ENCODE data around the gene IL17RA. TPM values are rescaled to one million over a fixed set of nuclear protein-coding genes. Genes with fewer than 3 reads are reported as not detected.

The IL17RA gene
- total and polyA plus RNA-seq, 4 donors: 9.0 to 45.1 (median 22.6) TPM

- Histone ChIP-seq H3K9ac (ENCODE audit: insufficient read depth in 1 of 2, low read length in 2 of 2) (no peak overlapping the region), H3K9me3 (ENCODE audit: control insufficient read depth in 4 of 4, insufficient read depth in 3 of 4, low read length in 3 of 4) (no peaks in the 10 kb centered on the region), H3K4me1 (ENCODE audit: control insufficient read depth in 5 of 5, insufficient read depth in 5 of 5, low read length in 5 of 5) (peaks cover 0 to 9% (median 3%) of the 10 kb centered on the region in 5 donors), H3K4me3 (no peak overlapping the region), H3K27me3 (ENCODE audit: control insufficient read depth in 3 of 3, insufficient read depth in 3 of 3, low read length in 2 of 3) (peaks cover 0 to 6% (median under 1%) of the 10 kb centered on the region in 3 donors), H3K36me3 (ENCODE audit: control insufficient read depth in 4 of 4, insufficient read depth in 4 of 4, low read length in 4 of 4) (peaks cover 0 to 16% (median 0%) of the 10 kb centered on the region in 4 donors), H3K27ac (ENCODE audit: low read depth in 1 of 2, low read length in 1 of 2) (no peak overlapping the region)
- no peak for TF ChIP-seq CTCF (IDR thresholded peaks at IDR 0.05; ENCODE audit: control extremely low read depth, extremely low read depth)
- no peak for ATAC-seq (ENCODE audit: insufficient read depth, low FRiP score)
- no peak for DNase-seq
- WGBS, 2 donors: 83 to 88% methylated on average over 8 of the region's 8 CpGs
These were observed 28.8 kb downstream of the IL17RA start for GRCh38 chr22:17113600-17113999.

- Histone ChIP-seq H3K9me3 (ENCODE audit: control insufficient read depth in 4 of 4, insufficient read depth in 3 of 4, low read length in 3 of 4) (no peaks in the 10 kb centered on the region), H3K27me3 (ENCODE audit: control insufficient read depth in 3 of 3, insufficient read depth in 3 of 3, low read length in 2 of 3) (peaks cover 0 to 12% (median 6%) of the 10 kb centered on the region in 3 donors), H3K4me3 (no peak overlapping the region), H3K27ac (ENCODE audit: low read depth in 1 of 2, low read length in 1 of 2) (no peak overlapping the region), H3K36me3 (ENCODE audit: control insufficient read depth in 4 of 4, insufficient read depth in 4 of 4, low read length in 4 of 4) (peaks cover 0 to 9% (median 0%) of the 10 kb centered on the region in 4 donors), H3K9ac (ENCODE audit: insufficient read depth in 1 of 2, low read length in 2 of 2) (no peak overlapping the region), H3K4me1 (ENCODE audit: control insufficient read depth in 5 of 5, insufficient read depth in 5 of 5, low read length in 5 of 5) (peaks cover 0 to 9% (median 3%) of the 10 kb centered on the region in 5 donors)
- DNase-seq (no peak), ATAC-seq (ENCODE audit: insufficient read depth, low FRiP score) (no peak)
- WGBS, 2 donors: 59 to 69% methylated on average over 13 of the region's 13 CpGs
- no peak for TF ChIP-seq CTCF (IDR thresholded peaks at IDR 0.05; ENCODE audit: control extremely low read depth, extremely low read depth)
These were observed 29.5 kb downstream of the IL17RA start for GRCh38 chr22:17114173-17114897.

GRCh38 chr22:17114898-17115235, 30.1 kb downstream of the IL17RA start:
- TF ChIP-seq CTCF (IDR thresholded peaks at IDR 0.05; ENCODE audit: control extremely low read depth, extremely low read depth): no peak
- H3K36me3 ChIP-seq (ENCODE audit: control insufficient read depth in 4 of 4, insufficient read depth in 4 of 4, low read length in 4 of 4): peaks cover 0 to 4% (median 0%) of the 10 kb centered on the region in 4 donors
- ATAC-seq (ENCODE audit: insufficient read depth, low FRiP score): no peak

More at GRCh38 chr22:17114898-17115235, 30.1 kb downstream of the IL17RA start:
- no peak overlapping the region for H3K9ac ChIP-seq (ENCODE audit: insufficient read depth in 1 of 2, low read length in 2 of 2)
- no peak overlapping the region for H3K4me3 ChIP-seq
- peaks cover 4 to 12% (median 6%) of the 10 kb centered on the region in 3 donors for H3K27me3 ChIP-seq (ENCODE audit: control insufficient read depth in 3 of 3, insufficient read depth in 3 of 3, low read length in 2 of 3)
- WGBS, 2 donors: 67 to 84% methylated on average over 9 of the region's 9 CpGs
- DNase-seq: no peak
- H3K4me1 ChIP-seq (ENCODE audit: control insufficient read depth in 5 of 5, insufficient read depth in 5 of 5, low read length in 5 of 5): peaks cover 0 to 12% (median 3%) of the 10 kb centered on the region in 5 donors
- peaks cover 0 to 3% (median 0%) of the 10 kb centered on the region in 4 donors for H3K9me3 ChIP-seq (ENCODE audit: control insufficient read depth in 4 of 4, insufficient read depth in 3 of 4, low read length in 3 of 4)
- no peak overlapping the region for H3K27ac ChIP-seq (ENCODE audit: low read depth in 1 of 2, low read length in 1 of 2)

Measured in lung (tissue), 12 donors.